A204.1 (cell line): ENCODE results near the gene POU3F4.
A peak's percentile ranks its signal among the peaks of the same experiment; 100 is the strongest.

Source experiments
- FAIRE-seq: peaks from 2 replicates; lab custom pipeline; 2012; peaks lifted over from hg19 to GRCh38; lab: Jason Lieb, UNC

POU3F4 gene

DNA sequence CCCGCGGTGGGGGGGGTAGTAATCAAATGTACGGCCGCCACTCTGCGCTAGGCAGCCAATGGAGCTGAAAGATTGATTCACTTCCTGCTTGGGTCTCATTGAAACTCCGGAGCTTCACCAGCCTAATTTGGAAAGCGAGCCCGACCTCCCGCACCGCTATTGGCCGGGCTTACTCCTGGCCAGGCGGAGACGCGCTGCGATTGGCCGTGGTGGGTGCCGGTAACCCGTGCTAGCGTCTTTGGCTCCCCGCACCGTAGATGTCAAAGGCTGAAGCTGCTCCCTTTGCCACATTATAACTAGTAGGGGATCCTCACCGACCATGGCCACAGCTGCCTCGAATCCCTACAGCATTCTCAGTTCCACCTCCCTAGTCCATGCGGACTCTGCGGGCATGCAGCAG, at the start of gene POU3F4:
TSS of gene POU3F4 (plus strand) at position 285 of the 400 bp plus-strand sequence. CDS start at position 320, 35 bp downstream.
- no peak for FAIRE-seq

DNA sequence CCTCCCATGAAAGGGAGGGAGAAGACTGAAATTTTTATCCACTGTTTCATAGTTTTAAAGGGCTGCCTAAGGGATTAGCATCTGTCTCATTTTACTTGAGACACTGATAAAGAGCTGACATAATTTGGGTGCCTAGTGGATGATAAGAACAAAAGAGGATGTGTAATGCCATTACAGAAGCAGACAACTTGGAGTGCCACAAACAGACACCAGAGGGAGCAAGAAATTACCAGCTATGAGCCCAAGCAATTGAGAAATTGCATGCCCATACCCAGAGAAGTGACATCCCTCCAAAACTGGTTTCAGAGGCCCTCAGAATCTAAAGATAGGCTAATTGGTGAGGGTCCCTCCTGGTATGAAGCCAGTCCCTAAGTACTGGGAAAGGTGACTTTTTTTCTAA, 38.5 kb upstream of the POU3F4 start:
- FAIRE-seq, result peak; percentile 60

DNA sequence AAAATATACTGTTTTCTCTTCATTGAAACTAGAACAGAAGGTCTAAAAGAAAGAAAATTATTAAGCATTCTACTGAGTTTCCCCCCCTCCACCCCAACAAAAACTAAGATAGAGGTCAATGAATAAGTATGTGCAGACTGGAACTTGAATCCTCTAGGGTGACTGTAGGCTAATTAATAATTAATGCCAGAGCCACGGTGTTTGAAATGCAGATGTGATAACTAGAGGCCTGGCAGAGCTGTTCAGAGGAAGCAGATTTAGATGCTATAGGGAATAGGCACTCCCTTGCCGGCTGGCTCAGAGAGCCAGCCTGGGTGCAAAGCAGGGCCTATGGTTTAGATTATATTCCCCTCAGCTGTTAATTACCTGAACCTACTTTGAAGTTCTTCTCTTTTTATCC, 12.2 kb upstream of the POU3F4 start:
- no peak for FAIRE-seq

DNA sequence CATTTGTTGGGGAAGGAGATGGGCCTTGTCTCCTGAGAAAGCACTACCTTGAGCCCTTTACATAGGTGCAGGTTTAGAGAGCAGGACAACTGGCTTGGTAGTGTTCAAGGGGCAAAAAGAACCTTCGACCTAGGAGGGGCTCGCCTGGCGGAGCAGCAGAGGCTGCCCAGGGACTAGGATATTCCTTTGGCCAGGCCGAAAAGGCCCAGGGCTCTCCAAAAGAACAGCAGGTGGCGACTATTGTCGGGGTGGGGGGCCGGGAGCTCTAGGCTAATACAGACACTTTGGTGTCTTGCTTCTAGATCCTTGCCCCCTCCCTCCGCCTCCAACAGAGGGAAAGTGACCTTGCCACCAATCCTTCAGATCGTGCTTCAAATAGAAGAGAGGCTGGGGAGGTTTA, 7.1 kb upstream of the POU3F4 start:
- no peak for FAIRE-seq

DNA sequence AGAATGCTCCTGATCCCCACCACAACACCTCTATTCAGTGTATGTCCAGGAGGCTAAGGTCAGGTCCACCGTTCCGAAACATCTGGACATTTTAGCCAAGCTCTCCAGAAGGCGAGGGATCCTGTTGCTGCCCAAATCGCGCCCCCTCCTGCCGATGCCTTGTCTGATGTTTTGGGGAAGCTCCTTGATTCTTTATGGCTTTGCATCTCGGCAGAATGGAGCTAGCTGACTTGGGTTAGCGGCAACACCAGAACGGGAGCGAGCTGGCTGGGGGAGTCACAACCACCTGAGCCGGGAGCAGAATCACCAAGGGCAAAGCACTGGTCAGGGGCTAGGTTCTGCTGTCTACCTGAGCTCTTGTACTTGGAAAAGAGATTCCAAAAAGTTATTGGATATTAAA, 6.6 kb upstream of the POU3F4 start:
- no peak for FAIRE-seq

DNA sequence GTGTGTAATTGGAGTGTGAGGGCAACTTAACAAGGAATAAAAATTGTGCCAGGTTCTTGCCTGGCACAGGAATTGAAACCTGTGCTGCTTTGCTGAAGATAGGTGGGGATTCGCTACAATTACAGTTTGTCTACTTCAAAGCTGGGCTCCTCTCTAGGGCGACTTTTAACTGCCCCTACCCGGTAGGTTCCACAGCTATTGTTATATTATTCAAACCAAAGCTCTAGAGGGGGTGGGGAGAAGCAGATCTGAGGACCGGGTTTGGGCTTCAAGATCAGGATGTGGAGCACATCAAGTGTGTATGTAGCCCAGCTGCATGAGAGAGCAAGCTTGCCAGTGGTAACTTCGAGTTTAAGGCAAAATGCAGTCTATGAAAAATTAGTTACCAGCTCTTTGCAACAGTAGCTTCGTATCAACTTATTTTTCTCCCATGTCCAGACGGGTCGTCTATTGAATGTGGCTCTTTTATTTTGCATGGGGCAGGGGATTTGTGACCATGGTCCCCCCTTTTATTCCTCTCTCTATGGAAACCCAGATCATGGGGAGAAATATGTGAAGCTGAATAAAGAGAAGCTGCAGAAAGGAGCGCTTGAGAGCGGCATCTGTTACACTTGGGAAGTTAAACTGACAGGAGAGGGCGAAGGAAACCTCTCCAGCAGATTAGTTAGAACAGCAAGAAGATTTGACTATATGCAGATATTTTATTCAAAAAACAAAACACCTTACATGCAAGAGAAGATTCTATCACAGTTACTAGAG, 3.2 kb upstream of the POU3F4 start:
- no peak for FAIRE-seq

DNA sequence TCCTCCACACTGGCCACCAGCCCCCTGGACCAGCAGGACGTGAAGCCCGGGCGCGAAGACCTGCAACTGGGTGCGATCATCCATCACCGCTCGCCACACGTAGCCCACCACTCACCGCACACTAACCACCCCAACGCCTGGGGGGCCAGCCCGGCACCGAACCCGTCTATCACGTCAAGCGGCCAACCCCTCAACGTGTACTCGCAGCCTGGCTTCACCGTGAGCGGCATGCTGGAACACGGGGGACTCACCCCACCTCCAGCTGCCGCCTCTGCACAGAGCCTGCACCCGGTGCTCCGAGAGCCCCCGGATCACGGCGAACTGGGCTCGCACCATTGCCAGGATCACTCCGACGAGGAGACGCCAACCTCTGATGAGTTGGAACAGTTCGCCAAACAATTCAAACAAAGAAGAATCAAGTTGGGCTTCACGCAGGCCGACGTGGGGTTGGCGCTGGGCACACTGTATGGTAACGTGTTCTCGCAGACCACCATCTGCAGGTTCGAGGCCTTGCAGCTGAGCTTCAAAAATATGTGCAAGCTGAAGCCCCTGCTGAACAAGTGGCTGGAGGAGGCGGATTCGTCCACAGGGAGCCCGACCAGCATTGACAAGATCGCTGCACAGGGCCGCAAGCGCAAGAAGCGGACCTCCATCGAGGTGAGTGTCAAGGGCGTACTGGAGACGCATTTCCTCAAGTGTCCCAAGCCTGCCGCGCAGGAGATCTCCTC, 600 bp downstream of the POU3F4 start:
- no peak for FAIRE-seq

DNA sequence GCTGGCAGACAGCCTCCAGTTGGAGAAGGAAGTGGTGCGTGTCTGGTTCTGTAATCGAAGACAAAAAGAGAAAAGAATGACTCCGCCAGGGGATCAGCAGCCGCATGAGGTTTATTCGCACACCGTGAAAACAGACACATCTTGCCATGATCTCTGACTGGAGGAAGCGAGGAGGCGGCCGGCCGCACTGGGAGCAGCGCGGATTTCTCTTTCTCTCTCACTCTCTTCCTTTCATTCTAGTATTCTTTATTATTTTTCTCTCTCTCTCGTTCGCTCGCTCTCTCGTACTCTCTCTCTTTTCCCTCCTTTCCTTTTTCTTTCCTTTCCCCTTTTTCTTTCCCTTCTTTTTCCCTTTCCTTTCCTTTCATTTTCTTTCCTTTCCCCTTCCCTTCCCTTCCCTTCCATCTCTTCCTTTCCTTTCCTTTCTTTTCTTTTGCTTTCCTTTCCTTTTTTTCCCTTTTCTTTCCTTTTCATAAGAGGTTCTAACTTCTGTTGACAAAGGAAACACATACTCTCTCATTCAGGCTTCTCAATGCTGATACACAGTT, 1.2 kb downstream of the POU3F4 start:
- no peak for FAIRE-seq

DNA sequence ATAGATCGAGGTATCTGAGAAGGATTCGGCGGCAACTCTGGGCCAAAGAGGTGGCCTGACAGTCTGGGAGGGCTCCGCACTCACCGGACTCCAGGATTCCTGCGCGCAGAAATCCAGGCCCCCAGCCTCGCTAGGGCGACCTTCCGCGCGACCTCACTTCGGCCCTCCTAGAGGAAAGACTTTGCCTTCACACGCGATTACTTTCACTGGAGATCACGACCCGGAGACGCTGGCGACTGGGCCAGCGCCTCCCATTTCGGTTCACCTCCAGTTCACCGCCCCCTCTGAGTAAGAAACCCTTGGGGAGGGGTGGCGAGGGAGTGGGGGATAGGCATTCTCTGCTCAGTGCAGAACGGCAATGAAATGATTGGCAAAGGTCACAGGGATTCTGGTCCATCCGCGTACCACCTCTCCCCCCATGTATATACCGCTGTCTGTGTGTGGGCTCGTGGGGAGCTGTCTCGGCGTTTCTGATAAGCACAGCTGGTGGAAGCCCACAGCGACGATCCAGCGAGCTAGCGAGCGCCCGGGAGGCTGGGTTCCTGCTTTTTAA, 2.5 kb downstream of the POU3F4 start:
- FAIRE-seq, result no peak

DNA sequence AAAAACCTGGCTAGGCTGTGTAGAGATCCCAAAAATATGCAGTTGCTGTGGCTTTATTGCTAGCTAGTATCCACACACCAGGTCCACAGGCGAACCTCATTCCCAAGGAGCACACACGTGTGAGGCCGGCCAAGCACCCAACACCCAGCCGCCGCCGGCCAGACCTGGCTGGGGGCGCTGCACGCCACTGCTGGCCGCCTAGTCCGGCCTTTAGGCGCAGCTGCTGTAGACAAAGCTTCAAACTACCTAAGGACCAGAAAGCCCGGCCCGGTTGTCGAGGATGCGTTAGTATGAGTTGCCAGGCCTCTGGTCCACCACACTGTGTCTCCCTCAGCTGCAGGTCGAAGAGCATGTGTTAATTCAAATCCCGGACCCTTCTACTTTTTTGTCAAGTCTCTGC, 3.1 kb downstream of the POU3F4 start:
- FAIRE-seq, result no peak

DNA sequence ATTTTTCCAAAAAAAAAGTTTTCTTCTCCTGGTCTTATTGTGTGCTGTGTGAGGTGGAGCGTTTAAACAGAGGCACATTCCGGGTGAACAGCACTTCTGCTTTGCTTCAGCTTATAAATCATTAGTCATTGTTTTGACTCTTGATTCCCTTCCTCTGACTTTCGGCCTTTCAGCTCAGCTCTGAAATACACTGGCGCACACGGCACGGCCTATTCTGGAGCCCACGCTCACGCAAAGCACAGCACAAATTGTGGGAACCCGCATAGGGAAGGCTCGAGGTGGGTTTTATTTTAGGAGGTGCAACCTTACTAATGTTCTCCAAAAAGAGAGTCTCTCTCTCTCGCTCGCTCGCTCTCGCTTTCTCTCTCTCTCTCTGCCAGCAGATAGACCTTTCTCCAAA, 4.0 kb downstream of the POU3F4 start:
- no peak for FAIRE-seq

DNA sequence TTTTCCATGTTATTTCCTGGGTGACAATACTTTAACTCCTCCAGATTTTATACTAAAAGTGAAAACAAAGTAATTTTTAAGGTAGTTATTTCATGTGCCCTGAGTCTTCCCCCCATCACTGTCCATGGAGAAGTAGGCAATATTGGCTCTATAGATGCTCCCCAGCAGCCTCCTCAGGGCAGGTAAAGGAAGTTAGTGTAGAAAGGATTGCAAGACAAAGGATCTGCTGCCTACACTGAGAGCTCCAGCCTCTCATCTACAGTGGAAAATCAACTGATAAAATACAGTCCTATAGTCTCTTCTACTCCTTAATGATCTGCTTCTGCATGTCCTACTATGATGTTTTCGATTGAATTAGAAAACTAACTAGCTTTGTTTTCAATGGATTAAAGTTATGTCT, 8.5 kb downstream of the POU3F4 start:
- no peak for FAIRE-seq

DNA sequence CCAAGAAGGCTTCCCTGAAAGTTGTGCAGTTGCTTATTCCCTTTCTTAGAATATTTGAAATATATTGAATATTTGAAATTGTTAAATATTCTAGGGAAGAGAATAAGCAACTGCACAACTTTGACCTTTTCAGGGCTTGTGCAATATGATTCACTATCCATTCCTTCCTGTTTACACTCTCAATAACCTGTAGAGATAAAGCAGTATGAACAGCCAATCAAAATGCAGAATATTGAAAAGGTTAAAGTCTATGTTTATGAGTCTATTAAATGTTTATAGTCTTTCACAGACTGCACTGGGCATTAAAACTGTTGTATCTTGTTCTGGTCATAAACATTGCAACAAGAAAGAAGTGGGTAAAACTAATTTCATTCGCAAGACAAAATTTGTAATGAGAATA, 13.8 kb downstream of the POU3F4 start:
- FAIRE-seq, result no peak

DNA sequence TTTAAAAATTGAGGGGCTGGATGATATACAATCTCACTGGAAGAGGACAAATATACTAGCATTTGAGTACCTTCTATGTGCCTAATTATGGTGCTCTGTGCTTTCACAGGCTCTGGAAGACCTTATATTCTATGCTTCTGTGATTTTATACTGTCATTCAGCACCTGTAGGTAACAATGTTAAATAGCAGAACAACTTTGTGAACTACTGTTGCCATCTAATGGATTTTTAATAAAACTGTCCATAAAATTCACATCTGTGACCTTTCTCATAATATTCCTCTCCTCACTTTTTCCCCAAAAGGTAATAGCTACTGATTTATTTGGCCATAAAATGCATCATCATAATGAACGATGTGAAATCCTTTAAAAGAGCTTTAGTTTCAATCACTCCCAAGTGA, 21.9 kb downstream of the POU3F4 start:
- FAIRE-seq, result no peak

DNA sequence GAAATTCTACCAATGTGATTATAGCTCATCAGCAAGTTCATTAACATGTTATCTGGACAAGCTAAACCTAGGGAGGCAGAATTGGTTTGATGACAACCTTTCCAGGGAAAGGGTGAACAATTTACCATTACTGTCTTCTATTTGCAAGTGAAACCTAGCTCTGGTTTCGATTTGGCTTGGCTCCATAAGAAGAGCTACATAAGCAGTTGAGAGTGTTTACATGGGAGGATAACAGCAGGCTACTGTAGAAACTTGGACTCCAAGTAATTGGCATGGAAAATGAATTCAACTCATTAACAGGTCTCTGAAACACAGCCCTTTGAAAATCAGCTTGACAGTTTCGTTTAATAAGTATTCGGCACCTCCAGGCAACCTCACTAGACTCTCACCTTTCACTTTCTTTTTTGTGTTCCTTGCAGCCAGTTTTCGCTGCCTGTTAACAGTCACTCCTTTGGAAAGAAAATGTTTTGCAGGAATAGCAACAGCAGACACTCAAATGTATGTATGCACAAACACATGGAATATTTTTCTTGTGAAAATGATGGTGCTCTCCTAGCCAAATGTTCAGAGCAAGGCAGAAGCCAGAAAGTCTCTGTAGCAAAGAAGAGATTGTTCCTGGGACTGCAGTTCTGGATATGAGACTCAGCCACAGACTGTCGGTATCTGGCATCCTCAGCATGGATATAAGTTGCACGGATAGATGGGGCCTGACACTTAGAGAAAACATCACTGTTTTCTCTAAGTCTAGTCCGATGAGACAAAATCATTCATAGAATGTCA, 27.5 kb downstream of the POU3F4 start:
- FAIRE-seq, result no peak
